CD4-positive, alpha-beta T cell treated with Interleukin-17A for 1 hour (primary cell): Measurements from ENCODE around the gene PDZK1IP1.

Source experiments
- DNase-seq: peaks from one replicate; pipeline ENCODE4 v3.0.0-alpha.2; 2020

Gene PDZK1IP1, protein sequence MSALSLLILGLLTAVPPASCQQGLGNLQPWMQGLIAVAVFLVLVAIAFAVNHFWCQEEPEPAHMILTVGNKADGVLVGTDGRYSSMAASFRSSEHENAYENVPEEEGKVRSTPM

DNA sequence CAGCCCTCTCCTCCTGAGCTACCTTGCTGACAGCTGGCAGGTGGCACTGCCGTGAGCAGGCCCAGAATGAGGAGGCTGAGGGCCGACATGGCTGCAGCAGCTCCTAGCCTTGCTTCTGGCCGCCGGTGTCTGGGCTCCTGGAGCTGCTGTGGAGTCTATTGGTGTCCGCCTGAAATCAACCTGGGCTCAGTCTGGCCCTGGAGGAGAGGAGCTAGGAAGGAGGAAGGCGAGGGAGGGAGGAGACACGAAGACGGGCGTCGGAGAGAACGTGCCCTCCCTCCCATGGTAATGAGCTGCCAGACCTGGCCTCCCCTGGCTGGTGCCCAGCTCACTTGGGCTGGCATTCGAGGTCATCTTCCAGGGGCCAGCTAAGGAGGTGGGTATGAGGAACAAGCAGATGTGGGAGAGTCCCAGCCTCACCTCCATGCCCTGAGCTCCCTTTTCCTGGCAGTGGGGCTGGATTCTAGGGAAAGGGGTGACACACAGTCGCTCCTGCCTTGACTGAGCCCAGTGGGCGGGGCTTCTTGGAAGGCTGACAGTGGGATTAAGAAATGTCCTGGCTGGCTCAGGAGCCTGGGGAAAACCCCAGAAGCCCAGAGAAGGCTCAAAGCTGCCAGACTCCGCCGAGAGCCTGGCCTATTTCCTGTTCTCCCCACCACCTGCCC is at the start of gene PDZK1IP1:
PDZK1IP1 (minus strand) TSS at position 193 of the 665 bp plus-strand sequence; CDS start at position 89, 104 bp downstream.
- no peak for DNase-seq

DNA sequence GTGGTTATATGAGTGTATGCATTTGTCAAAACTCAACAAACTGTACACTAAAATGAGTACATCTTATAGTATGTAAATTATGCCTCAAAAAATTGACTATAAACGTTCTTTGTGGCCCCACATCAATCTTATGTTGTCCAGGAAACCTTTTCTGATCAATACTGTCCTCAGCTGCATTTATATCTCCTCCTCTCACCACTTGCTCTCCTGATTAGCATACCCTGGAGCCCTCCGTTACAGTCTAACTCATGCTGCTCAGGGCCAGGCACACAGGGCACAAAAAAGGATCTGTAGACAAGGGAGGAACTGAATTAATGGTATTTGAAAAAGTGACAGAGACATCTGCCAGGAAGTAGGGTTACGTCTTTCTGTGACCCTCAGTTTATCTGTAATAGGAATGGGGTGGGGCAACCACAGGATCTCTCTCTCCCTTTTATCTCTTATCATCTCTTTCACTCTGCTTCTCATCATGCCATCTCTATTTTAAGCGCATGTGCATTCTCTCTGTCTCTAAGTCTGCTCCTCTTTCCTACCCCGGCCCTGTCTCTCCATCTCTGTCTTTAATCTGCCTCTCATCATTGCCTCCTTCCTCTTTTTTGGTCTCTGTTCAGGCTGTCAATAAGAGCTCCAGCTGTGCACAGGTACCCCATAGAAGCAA is 49.2 kb upstream of the PDZK1IP1 start:
- DNase-seq: no peak

- DNase-seq: no peak
Observed at GRCh38 chr1:47235806-47236205, 46.0 kb upstream of the PDZK1IP1 start.

- DNase-seq: no peak
Observed at GRCh38 chr1:47235241-47235681, 45.4 kb upstream of the PDZK1IP1 start.

DNA sequence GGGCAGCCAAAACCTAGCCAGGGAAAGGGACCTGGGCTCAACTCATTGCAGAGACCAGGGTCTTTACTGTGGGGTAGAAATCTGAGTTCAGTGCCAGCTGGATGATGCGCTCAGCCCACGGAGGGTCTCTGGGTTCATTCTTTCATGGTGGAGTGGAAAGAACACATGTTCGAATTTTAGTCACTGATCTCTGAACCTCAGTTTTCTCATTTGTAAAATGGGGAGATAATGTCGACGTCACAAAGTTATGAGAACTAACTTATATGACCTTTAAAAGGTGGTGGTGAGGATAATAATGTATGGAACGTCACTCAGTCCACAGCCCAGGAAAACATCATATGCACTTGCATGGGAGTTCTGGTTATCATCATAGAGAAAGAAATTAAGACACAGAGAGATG is 43.4 kb upstream of the PDZK1IP1 start:
- no peak for DNase-seq

- no peak for DNase-seq
Observed at GRCh38 chr1:47232187-47232874, 42.5 kb upstream of the PDZK1IP1 start, which contains the start of gene TAL1. TSS of gene TAL1 (minus strand) at chr1:47232225. CDS start at chr1:47225888, 6,337 bp downstream.

GRCh38 chr1:47231301-47232186 is 41.7 kb upstream of the PDZK1IP1 start:
- DNase-seq: peak; percentile 32

- DNase-seq: peak; percentile 10
Observed at GRCh38 chr1:47230692-47231300, 41.0 kb upstream of the PDZK1IP1 start.

DNA sequence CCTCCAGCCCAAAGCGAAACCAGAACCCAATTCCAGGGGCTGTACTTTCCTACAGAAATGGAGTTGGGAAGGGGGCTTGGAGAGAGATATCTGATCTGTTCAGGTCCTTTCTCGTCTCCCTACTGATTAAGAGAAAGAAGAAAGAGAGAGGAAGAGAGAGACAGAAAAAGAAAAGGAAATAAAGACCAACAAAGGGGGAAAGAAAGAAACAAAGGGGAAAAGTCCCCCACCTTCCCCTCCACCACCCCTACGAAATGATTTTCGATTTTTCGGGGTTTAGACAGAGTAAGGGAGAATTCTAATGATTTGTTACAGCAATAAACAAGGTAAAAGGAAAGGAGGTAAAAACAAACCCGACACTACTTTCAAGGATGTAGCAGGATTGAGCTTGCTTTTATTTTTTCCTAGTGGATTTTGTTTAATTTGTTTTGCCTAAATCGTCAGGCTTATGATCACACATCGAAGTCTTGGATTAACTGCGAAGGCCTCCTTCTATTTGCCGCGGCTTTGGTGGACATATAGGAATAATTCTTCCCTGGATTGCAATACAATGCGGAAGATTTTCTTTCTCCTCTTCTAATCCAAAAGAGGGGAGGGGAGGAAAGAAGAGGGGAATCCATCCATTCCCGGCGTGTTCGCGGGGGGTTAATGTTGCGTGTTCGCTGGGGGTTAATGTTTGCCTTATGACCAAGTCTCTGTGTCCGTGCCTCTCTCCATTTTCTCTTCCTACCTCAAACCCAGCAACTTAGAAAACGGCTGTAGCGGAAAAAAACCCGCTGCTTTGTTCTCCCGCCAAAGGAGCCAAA is 40.3 kb upstream of the PDZK1IP1 start:
- DNase-seq: no peak

DNA sequence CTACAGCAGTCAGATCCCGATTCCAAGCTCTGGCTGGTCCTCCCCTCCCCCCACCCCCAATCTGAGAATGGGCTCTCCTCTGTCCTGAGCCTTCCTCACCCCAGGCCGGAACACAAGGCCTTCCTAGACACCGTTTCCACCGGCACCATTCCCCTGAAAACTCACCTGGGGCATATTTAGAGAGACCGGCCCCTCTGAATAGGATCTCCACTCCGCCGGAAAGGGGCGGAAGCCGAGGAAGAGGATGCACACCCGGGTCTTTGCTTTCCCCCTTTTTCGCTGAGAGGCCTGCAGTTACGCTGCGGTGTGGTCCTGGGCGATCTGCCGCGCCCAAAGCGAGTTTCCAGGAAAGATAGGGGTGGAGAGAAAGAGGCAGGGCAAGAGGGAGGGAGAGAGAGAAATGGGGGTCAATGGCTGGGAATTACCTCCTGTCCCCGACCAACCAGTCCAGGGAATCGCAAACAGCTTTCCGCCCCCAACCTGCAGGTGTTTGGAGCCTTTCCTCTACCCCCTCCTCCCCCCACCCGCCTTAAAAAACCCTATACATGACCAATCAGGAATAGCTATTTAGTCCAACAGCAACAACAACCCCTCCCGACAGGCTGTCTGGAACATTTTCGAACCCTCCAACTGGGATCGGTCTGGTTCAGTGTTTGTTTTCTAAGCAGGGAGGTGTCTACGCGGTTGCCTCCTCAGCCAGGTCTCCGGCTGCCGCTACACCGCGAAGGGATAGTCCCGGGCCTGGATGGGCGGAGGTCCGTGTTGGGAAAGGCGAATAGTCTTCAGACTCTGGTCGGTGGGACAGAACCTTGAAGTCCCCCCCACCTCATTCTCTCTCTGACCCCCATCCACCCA is 39.4 kb upstream of the PDZK1IP1 start:
- DNase-seq: no peak

DNA sequence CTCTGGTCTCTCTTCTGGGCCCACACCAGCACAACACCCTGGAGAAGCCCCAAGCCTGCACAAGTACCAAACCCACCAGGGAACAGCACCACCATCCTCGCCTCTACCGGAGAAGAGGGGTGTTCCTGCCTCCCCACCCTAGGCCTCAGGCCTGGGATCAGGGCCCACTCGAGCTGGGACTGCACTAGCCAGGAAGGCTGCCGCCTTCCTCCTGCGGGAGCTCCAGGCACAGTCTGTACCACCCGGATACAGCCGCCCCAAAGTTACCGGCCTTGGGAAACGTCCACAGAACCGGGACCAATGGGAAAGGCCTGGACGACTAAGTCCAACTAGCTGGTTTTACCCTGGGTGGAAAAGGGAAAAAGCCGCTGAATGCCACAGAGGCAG is 38.8 kb upstream of the PDZK1IP1 start:
- DNase-seq: no peak

DNA sequence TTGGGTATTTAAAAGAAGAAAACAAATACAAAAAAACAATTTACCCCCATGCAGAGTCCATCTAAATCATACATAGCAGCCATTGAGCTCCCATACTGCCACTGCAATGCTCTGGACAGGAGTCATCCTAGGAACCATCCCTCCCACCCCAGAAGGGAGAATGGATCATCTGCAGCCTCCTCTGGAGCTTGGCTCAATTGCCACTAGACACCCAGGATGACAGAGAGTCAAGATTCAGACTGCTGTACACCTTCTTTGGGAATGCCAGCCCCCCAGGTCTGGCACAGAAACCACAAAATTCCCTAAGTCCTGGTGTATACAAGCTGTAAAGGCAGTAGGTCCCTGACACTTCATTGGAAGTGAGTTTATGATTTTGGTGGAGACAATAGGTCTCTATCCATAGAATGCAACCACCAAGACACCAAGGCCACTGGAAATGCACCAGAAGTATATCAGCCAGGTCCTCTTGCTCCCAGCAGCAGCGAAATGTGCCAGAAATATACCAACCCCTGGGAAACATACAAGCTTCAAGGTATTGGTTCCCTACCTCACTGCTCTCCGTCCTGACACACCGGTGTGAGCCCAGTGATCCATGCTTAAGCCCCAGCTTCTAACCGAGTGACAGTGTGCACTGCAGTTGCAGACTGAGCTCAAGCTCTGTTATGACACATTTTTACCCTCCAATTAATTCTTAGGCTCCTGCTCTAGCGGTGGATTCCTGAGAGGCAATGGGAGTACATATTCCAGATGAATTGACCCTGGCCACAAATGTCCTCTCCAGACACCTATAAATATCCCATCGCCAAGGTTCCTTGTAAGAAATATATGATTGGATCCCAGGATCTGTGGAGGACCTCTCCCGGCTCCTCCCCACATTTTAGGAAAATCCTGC is 37.8 kb upstream of the PDZK1IP1 start:
- DNase-seq: no peak

DNA sequence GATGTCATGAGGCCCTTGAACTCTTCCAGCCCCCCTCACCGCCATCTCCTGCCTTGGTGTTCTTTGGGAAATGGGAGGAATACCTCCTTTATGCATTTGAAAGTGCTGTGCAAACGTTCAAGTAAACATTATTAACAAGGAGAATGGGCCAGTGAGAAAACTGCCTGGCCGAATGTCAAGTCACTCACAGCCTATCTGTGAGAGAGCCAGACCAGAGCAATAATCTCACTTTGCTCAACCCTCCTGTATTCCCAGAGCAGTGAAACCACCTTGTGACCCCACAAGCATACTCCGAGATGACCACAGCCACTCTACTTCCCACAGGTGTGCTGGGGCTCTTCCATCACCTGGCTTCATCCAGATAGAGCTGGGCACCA is 37.0 kb upstream of the PDZK1IP1 start:
- no peak for DNase-seq

- no peak for DNase-seq
Observed at GRCh38 chr1:47226121-47226838, 36.4 kb upstream of the PDZK1IP1 start.

GRCh38 chr1:47225430-47226100 is 35.7 kb upstream of the PDZK1IP1 start:
- no peak for DNase-seq

DNA sequence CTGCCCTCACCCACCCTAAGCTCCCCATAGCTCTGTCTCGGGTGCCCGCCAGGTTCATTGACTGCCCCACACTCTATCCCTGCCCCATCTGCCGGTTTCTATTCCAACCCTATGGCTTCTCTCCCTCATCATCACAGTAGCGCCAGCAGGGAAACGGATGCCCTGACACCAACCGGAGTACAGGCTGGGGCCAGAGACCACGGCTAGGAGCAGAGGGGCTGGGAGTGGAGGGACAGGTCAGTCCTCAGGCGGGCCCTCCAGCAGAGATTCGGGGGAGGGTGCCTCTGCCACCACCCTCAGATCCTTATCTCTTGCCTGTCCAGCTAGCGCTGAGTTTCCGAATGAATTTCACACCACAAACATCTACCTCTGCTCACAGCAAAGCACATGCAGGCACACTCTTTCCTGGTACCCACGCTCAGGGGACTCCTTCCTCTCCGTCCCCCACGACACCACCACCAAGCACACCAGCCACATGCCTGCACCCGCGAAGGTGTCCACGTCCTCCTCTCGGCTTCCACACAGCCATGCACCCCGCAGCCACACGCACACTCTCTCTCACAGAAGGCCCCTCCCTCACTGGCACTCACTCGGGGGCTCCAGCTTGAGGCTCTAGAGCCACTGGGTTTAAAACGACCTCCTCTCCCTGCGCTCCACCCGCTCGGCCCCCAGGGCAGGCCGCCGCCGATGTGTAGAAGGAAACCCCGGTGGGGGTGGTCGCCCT is 35.0 kb upstream of the PDZK1IP1 start:
- no peak for DNase-seq
